ENCODE results near the gene CADM1. TPM values are rescaled to one million over a fixed set of nuclear protein-coding genes. Genes with fewer than 3 reads are reported as not detected.

The CADM1 gene
- total and polyA plus RNA-seq, 8 donors = 0.58 to 29.7 (median 5.3) TPM

- 75 to 85% (median 82%) methylated on average over 7 of the region's 7 CpGs for WGBS, 5 donors
- no peak for TF ChIP-seq EP300 (IDR thresholded peaks at IDR 0.05)
- TF ChIP-seq POLR2AphosphoS5 (IDR thresholded peaks at IDR 0.05) = no peak
- no peak for TF ChIP-seq POLR2A (IDR thresholded peaks at IDR 0.05)
- TF ChIP-seq CTCF (IDR thresholded peaks at IDR 0.05) = no peak
These were observed 321.8 kb downstream of the CADM1 start for GRCh38 chr11:115182282-115182955.

GRCh38 chr11:115181538-115181937 lies 322.7 kb downstream of the CADM1 start:
- DNase-seq = no peak
- TF ChIP-seq CTCF (IDR thresholded peaks at IDR 0.05) = no peak
- TF ChIP-seq POLR2A (IDR thresholded peaks at IDR 0.05) = no peak
- no peak for TF ChIP-seq EP300 (IDR thresholded peaks at IDR 0.05)
- Histone ChIP-seq H3K27me3 (no peaks in the 10 kb centered on the region), H3K27ac (no peak overlapping the region), H3K4me1 (no peaks in the 10 kb centered on the region), H3K36me3 (no peaks in the 10 kb centered on the region), H3K4me3 (no peak overlapping the region), H3K9me3 (no peaks in the 10 kb centered on the region)
- WGBS, 5 donors = 71 to 84% (median 81%) methylated on average over 12 of the region's 12 CpGs
- intact Hi-C loops (cut with DNase I; ENCODE audit: low total_unique reads) = no loop called here

More at GRCh38 chr11:115182282-115182955, 321.8 kb downstream of the CADM1 start:
- Histone ChIP-seq H3K4me1 (no peaks in the 10 kb centered on the region), H3K36me3 (no peaks in the 10 kb centered on the region), H3K4me3 (no peak overlapping the region), H3K27ac (no peak overlapping the region), H3K9me3 (no peaks in the 10 kb centered on the region), H3K27me3 (no peaks in the 10 kb centered on the region)
- intact Hi-C loops (cut with DNase I; ENCODE audit: low total_unique reads) = no loop called here
- DNase-seq = no peak

- TF ChIP-seq EP300 (IDR thresholded peaks at IDR 0.05) (no peak), CTCF (IDR thresholded peaks at IDR 0.05) (no peak), POLR2AphosphoS5 (IDR thresholded peaks at IDR 0.05) (no peak), POLR2A (IDR thresholded peaks at IDR 0.05) (no peak)
- Histone ChIP-seq H3K4me3 (no peak overlapping the region), H3K36me3 (no peaks in the 10 kb centered on the region), H3K9me3 (no peaks in the 10 kb centered on the region), H3K27me3 (no peaks in the 10 kb centered on the region), H3K4me1 (no peaks in the 10 kb centered on the region), H3K27ac (no peak overlapping the region)
- intact Hi-C loops (cut with DNase I; ENCODE audit: low total_unique reads) = no loop called here
- WGBS, 5 donors = 79 to 86% (median 82%) methylated on average over 7 of the region's 7 CpGs
- no peak for DNase-seq
These were observed 323.9 kb downstream of the CADM1 start for GRCh38 chr11:115180272-115180671.

- 77 to 91% (median 89%) methylated on average over 3 of the region's 3 CpGs for WGBS, 5 donors
- no peaks in the 10 kb centered on the region for H3K27me3 ChIP-seq
- intact Hi-C loops (cut with DNase I; ENCODE audit: low total_unique reads) = no loop called here
- H3K4me3 ChIP-seq = no peak overlapping the region
- H3K27ac ChIP-seq = no peak overlapping the region
- no peaks in the 10 kb centered on the region for H3K36me3 ChIP-seq
- no peaks in the 10 kb centered on the region for H3K9me3 ChIP-seq
- H3K4me1 ChIP-seq = no peaks in the 10 kb centered on the region
- no peak for DNase-seq
- TF ChIP-seq EP300 (IDR thresholded peaks at IDR 0.05) (no peak), CTCF (IDR thresholded peaks at IDR 0.05) (no peak), POLR2A (IDR thresholded peaks at IDR 0.05) (no peak), POLR2AphosphoS5 (IDR thresholded peaks at IDR 0.05) (no peak)
These were observed 324.6 kb downstream of the CADM1 start for GRCh38 chr11:115179636-115180035.

Measured in stomach (tissue), 9 donors.